Measurements from ENCODE around the gene PRPF6. TPM values are rescaled to one million over a fixed set of nuclear protein-coding genes. Genes with fewer than 3 reads are reported as not detected.

Gene PRPF6
- polyA plus RNA-seq, 1 experiment: 52.3 TPM

DNA sequence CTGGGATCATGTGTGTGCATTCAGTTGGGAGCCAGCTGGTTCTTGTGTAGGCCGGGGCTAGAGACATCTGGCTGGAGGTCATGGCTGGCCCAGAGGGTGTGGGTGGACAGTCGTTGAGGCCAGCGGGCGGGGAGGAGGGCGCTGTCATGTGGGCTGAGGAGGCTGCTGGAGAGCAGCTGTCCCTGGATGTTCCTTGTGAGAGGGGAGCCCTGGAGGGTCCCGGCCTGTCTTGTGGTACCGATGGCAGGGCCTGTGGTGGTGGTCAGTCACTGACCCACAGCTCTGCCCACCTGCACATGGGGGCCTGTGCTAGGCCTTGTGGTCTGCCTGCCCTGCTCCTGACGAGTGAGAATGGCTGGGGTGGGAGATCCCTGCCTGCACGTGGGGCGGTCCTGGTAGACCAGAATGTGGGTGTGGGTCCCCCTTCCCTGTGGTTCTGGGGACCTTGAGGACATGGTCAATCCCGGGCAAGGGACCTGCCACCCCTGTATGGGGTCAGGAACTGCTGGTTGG, 53.1 kb downstream of the PRPF6 start:
- TF ChIP-seq, protein P1, sequence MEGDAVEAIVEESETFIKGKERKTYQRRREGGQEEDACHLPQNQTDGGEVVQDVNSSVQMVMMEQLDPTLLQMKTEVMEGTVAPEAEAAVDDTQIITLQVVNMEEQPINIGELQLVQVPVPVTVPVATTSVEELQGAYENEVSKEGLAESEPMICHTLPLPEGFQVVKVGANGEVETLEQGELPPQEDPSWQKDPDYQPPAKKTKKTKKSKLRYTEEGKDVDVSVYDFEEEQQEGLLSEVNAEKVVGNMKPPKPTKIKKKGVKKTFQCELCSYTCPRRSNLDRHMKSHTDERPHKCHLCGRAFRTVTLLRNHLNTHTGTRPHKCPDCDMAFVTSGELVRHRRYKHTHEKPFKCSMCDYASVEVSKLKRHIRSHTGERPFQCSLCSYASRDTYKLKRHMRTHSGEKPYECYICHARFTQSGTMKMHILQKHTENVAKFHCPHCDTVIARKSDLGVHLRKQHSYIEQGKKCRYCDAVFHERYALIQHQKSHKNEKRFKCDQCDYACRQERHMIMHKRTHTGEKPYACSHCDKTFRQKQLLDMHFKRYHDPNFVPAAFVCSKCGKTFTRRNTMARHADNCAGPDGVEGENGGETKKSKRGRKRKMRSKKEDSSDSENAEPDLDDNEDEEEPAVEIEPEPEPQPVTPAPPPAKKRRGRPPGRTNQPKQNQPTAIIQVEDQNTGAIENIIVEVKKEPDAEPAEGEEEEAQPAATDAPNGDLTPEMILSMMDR (IDR thresholded peaks at IDR 0.05; ENCODE audit: insufficient read depth, low read depth, low read length): no peak

DNA sequence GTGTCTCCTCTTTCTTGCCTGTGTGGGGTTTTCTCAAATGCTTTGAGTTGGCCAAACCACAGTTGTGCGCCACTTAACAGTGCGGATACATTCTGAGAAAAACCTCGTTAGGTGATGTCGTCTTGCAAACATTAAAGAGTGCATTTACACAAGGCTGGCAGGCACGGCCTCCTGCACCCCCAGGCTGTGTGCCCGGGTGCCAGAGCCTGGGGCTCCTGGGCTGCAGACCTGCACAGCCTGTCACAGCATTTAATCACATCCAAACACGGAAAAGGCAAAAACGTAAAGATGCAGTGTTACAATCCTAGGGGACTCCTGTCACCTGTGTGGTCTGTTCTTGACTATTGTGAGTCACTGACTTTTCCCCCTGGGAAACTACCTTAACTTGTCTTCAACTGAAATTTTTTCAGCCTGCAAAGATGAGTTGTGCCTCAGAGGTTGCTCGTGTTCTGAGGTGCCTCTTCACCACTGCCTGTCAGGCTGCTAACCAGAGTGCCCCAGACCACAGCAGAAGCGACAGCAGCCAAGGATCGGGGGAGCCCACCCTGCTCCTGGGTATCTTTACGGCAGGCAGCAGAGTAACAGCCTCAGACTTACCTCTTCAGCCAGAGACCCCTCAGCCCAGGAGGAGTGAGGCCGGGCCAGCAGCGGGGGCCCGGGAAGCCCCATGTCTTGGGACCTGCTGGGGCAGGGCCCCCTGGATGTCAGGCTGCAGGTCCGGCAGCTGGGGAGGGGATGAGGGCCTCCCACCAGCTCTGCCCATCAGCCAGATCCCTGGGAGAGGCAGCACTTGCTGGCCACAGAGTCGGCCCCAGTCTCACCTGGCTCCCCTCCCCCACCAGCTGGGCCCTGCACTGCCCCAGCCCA, 54.4 kb downstream of the PRPF6 start:
- Histone ChIP-seq H3K36me3 (ENCODE audit: control insufficient read depth, insufficient read depth, low read length) (peaks cover 9% of the 10 kb centered on the region), H3K27me3 (ENCODE audit: control insufficient read depth, insufficient read depth, low read length) (peaks cover 4% of the 10 kb centered on the region; the same call in 1 of the 2 replicates), H3K4me3 (ENCODE audit: low read depth, low read length) (no peak overlapping the region)
- TF ChIP-seq, protein P1 (IDR thresholded peaks at IDR 0.05; ENCODE audit: insufficient read depth, low read depth, low read length): no peak
- DNase-seq (ENCODE audit: low read depth): no peak
- POLR2A ChIA-PET: no interaction called here
- CTCF ChIA-PET: interaction anchor here (2.9 to 4.7 kb wide), 2 partner anchors 22 to 85 kb away, joined by 6 to 35 read pairs; no protein-coding TSS in a partner anchor

More for the DNA sequence above, 53.1 kb downstream of the PRPF6 start:
- 0 out of 2 replicates have a peak, but pooled peaks cover 2% of the 10 kb centered on the region for H3K27me3 ChIP-seq (ENCODE audit: control insufficient read depth, insufficient read depth, low read length)
- ChIA-PET POLR2A (no interaction called here), CTCF (interaction anchor here (1.6 to 2.9 kb wide), 2 partner anchors 23 to 497 kb away, joined by 4 to 6 read pairs; partner anchors contain the start of gene PTK6)
- no peak overlapping the region for H3K4me3 ChIP-seq (ENCODE audit: low read depth, low read length)
- peaks cover 19% of the 10 kb centered on the region for H3K36me3 ChIP-seq (ENCODE audit: control insufficient read depth, insufficient read depth, low read length)
- DNase-seq (ENCODE audit: low read depth): no peak

DNA sequence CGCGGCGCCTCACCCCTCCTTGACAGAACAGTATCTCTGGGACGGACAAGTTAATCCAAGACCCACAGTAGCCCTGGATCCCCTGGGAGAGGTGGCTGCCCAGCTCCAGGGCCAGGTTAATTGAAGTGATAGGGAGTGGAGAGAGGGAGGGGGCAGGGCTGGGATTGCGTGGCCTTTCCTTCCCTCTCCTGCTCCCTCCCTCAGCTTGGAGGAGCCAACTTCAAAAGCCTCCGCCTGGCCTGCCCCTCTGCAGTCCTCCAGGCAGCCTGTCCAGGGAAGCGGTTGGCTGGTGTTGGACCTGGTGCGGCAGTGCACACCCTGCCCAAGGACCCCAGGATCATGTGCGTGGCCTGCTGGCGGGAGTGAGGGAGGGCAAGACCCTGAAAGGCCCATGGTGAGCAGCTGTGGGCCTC, 55.0 kb downstream of the PRPF6 start, which contains the start of gene C20orf204:
Gene C20orf204, plus strand, starts transcription at position 250 of the 413 bp plus-strand sequence. Its CDS starts 142 bp downstream, at position 392.
- Histone ChIP-seq H3K4me3 (ENCODE audit: low read depth, low read length) (no peak within 1 kb of the TSS), H3K27me3 (ENCODE audit: control insufficient read depth, insufficient read depth, low read length) (peaks cover 10% of the 10 kb centered on the region), H3K36me3 (ENCODE audit: control insufficient read depth, insufficient read depth, low read length) (peaks cover 9% of the 10 kb centered on the region)
- TF ChIP-seq, protein P1 (IDR thresholded peaks at IDR 0.05; ENCODE audit: insufficient read depth, low read depth, low read length): no peak
- DNase-seq (ENCODE audit: low read depth): no peak
- POLR2A ChIA-PET: no interaction called here
- CTCF ChIA-PET: interaction anchor here (2.9 to 4.7 kb wide), 2 partner anchors 22 to 85 kb away, joined by 6 to 35 read pairs; no protein-coding TSS in a partner anchor

DNA sequence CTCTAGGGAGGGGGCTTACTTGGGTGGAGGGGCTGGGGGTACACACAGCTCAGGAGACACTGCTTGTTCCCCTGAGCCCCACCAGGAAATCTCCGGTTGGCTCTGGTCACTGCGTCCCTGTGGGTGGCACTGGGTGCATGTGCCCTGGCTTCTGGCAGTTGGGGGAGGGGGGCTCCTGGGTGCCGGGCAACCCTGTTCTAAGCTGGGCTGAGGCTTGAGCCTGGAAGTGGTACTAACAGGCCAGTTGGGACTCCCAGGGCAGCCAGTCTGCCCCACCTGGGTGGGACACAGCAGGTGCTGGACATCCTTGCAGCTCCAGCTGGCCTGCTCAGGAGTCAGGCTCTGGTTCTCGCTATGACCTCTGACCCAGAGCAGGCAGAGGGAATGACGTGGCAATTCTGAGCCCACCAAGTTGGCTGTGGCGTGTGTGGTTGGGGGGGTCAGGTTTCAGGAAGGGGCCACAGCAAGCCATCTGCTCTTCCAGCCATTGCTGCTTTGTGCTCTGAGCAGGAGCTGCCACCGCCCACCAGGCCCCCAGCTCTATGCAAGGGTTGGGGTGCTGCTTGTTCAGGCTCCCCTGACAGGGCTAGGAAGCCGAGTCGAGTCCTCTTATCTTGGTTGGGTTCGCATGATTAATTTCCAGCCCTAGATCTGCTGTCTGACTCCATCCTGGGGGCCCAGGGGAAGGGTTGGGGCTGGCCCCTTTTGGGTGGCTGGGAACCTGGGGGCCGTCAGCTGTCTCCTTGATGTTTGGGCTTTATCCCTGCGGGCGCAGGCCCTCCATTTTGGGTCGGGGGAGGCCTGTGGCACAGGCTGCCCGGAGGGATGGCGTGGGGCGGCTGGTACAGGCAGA, 55.6 kb downstream of the PRPF6 start:
- TF ChIP-seq, protein P1 (IDR thresholded peaks at IDR 0.05; ENCODE audit: insufficient read depth, low read depth, low read length): no peak
- DNase-seq (ENCODE audit: low read depth): no peak
- ChIA-PET CTCF (interaction anchor here (0.7 to 4.7 kb wide), 4 partner anchors 21 to 295 kb away, joined by 4 to 35 read pairs (median 5); no protein-coding TSS in a partner anchor), POLR2A (no interaction called here)
- Histone ChIP-seq H3K4me3 (ENCODE audit: low read depth, low read length) (no peak overlapping the region), H3K27me3 (ENCODE audit: control insufficient read depth, insufficient read depth, low read length) (peaks cover 15% of the 10 kb centered on the region), H3K36me3 (ENCODE audit: control insufficient read depth, insufficient read depth, low read length) (peaks cover 9% of the 10 kb centered on the region)
